ENCODE data around the gene NBPF1.
"Not testable (repeated sequence)": the region's sequence is repeated elsewhere in the genome, so short reads cannot be mapped to it uniquely, and the experiment has no call there.

NBPF1 gene

GRCh38 chr1:16641159-16641975 lies 28.0 kb upstream of the NBPF1 start:
- DNase-seq, result not testable (repeated sequence)

- DNase-seq, result not testable (repeated sequence)
Measured at GRCh38 chr1:16639091-16640031, 26.0 kb upstream of the NBPF1 start.

GRCh38 chr1:16637941-16638778 lies 24.8 kb upstream of the NBPF1 start:
- not testable (repeated sequence) for DNase-seq

- not testable (repeated sequence) for DNase-seq
Measured at GRCh38 chr1:16636551-16637195, 23.3 kb upstream of the NBPF1 start.

- DNase-seq, result not testable (repeated sequence)
Measured at GRCh38 chr1:16635959-16636358, 22.6 kb upstream of the NBPF1 start.

- DNase-seq, result not testable (repeated sequence)
Measured at GRCh38 chr1:16633540-16634282, 20.3 kb upstream of the NBPF1 start.

GRCh38 chr1:16632044-16632850 lies 18.9 kb upstream of the NBPF1 start:
- not testable (repeated sequence) for DNase-seq

- no peak for DNase-seq
Measured at GRCh38 chr1:16631248-16632043, 18.1 kb upstream of the NBPF1 start.

- DNase-seq, result no peak
Measured at GRCh38 chr1:16630661-16631247, 17.4 kb upstream of the NBPF1 start.

- DNase-seq, result not testable (repeated sequence)
Measured at GRCh38 chr1:16629916-16630530, 16.7 kb upstream of the NBPF1 start.

GRCh38 chr1:16628361-16629111 lies 15.2 kb upstream of the NBPF1 start:
- DNase-seq, result no peak

GRCh38 chr1:16626409-16626983 lies 13.1 kb upstream of the NBPF1 start:
- not testable (repeated sequence) for DNase-seq

GRCh38 chr1:16625497-16626408 lies 12.4 kb upstream of the NBPF1 start:
- no peak for DNase-seq

- not testable (repeated sequence) for DNase-seq
Measured at GRCh38 chr1:16623812-16624719, 10.7 kb upstream of the NBPF1 start.

- DNase-seq, result not testable (repeated sequence)
Measured at GRCh38 chr1:16623337-16623736, 10.0 kb upstream of the NBPF1 start.

Data from amniotic stem cell (primary cell).